H1 (cell line): ENCODE measurements around the gene IL31RA. TPM values are rescaled to one million over a fixed set of nuclear protein-coding genes. Genes with fewer than 3 reads are reported as not detected.

Experiments used
- CTCF ChIA-PET: fragments of 300-600 bp; sonication (Branson Sonifier 250); formaldehyde crosslinking; loops from one replicate; lab custom pipeline; 2021; ENCODE audit not compliant: partially characterized antibody; lab: Charles Lee
- POLR2A ChIA-PET: fragments of 300-600 bp; sonication (Branson Sonifier 250); formaldehyde crosslinking; loops from one replicate; lab custom pipeline; 2021; ENCODE audit warnings: inconsistent platforms; ENCODE audit not compliant: partially characterized antibody; lab: Charles Lee
- DNase-seq, 2 experiments: peaks; one replicate each; pipeline versions ENCODE4 v3.0.0 to v3.0.0-alpha.2; 2010 to 2022; ENCODE audit warnings: low spot score in 2 of 2, low read depth in 1 of 2, mixed read lengths in 1 of 2
- FAIRE-seq: peaks from 2 replicates; lab custom pipeline; 2011; peaks lifted over from hg19 to GRCh38; lab: Jason Lieb, UNC
- H2AFZ ChIP-seq: 2 replicates; pipeline ENCODE4 v1.8.1; 2012; ENCODE audit warnings: low read length, inconsistent platforms
- H2AK5ac ChIP-seq: 2 replicates; pipeline ENCODE4 v1.6.1; 2013; ENCODE audit warnings: low read depth, low read length
- H2BK120ac ChIP-seq: replicated peaks from 2 replicates; pipeline ENCODE3; 2013; ENCODE audit warnings: low read depth, low read length, inconsistent platforms
- H2BK12ac ChIP-seq: 2 replicates; pipeline ENCODE4 v1.6.1; 2013; ENCODE audit warnings: low read depth, low read length
- H2BK15ac ChIP-seq: 2 replicates; pipeline ENCODE4 v1.6.1; 2013; ENCODE audit warnings: low read length
- H2BK20ac ChIP-seq: 2 replicates; pipeline ENCODE4 v1.6.1; 2013; ENCODE audit warnings: low read length
- H2BK5ac ChIP-seq: 2 replicates; pipeline ENCODE4 v1.6.1; 2013; ENCODE audit warnings: low read depth, low read length
- H3K14ac ChIP-seq: 2 replicates; pipeline ENCODE4 v1.6.1; 2013; ENCODE audit warnings: inconsistent platforms; ENCODE audit not compliant: insufficient read length
- H3K18ac ChIP-seq: 2 replicates; pipeline ENCODE4 v1.6.1; 2013; ENCODE audit warnings: low read length; ENCODE audit errors: extremely low read depth
- H3K23ac ChIP-seq: 2 replicates; pipeline ENCODE4 v1.6.1; 2013; ENCODE audit warnings: inconsistent platforms; ENCODE audit not compliant: insufficient read length
- H3K23me2 ChIP-seq: 2 replicates; pipeline ENCODE4 v1.6.1; 2013; ENCODE audit warnings: low read depth, low read length
- H3K27ac ChIP-seq: 2 replicates; pipeline ENCODE4 v1.6.1; 2011; ENCODE audit warnings: low read depth, low read length, inconsistent platforms
- H3K27me3 ChIP-seq, 4 experiments: replicated peaks in 1 of 4; 1 replicate in 1 of 4; 2 replicates in 3 of 4; pipeline versions ENCODE4 v1.6.1 to v1.8.1; 2011 to 2013; ENCODE audit warnings: low read length in 3 of 4, mild to moderate bottlenecking in 3 of 4, inconsistent platforms in 2 of 4, mixed read lengths in 2 of 4, moderate library complexity in 1 of 4; ENCODE audit not compliant: control insufficient read depth in 3 of 4, insufficient read depth in 3 of 4; ENCODE audit errors: extremely low read depth in 1 of 4
- H3K36me3 ChIP-seq, 4 experiments: 2 replicates each; pipeline versions ENCODE4 v1.6.1 to v1.8.1; 2011 to 2013; ENCODE audit warnings: mild to moderate bottlenecking in 4 of 4, low read length in 3 of 4, moderate library complexity in 2 of 4, control low read depth in 1 of 4, inconsistent platforms in 1 of 4; ENCODE audit not compliant: insufficient read depth in 4 of 4, control insufficient read depth in 2 of 4
- H3K4ac ChIP-seq: replicated peaks from 2 replicates; pipeline ENCODE3; 2013; ENCODE audit warnings: low read length, low read depth, mixed read lengths, inconsistent platforms; ENCODE audit not compliant: insufficient read length
- H3K4me1 ChIP-seq, 4 experiments: replicated peaks in 1 of 4; 1 replicate in 1 of 4; 2 replicates in 3 of 4; pipeline versions ENCODE4 v1.6.1 to v1.8.1; 2011 to 2013; ENCODE audit warnings: low read length in 3 of 4, inconsistent platforms in 2 of 4, mixed read lengths in 1 of 4; ENCODE audit not compliant: insufficient read depth in 4 of 4, control insufficient read depth in 3 of 4
- H3K4me2 ChIP-seq, 2 experiments: 2 replicates each; pipeline versions ENCODE4 v1.6.1 to v1.8.1; 2011 to 2013; ENCODE audit warnings: low read depth in 2 of 2, low read length in 2 of 2, control low read depth in 1 of 2, inconsistent platforms in 1 of 2, mild to moderate bottlenecking in 1 of 2; ENCODE audit not compliant: insufficient read depth in 1 of 2
- H3K4me3 ChIP-seq, 4 experiments: fragments of 200-600, 300-600 bp in 1 of 4; sonication (generic), shearing (Covaris generic), sonication (Bioruptor Twin) in 1 of 4; 2 replicates each; pipeline versions ENCODE4 v1.5.1 to v1.8.1; 2011 to 2016; ENCODE audit warnings: low read length in 4 of 4, low read depth in 3 of 4, control low read depth in 2 of 4, inconsistent platforms in 2 of 4, mild to moderate bottlenecking in 2 of 4, mixed read lengths in 1 of 4, moderate library complexity in 1 of 4; ENCODE audit not compliant: insufficient read depth in 2 of 4; ENCODE audit errors: extremely low read depth in 1 of 4
- H3K56ac ChIP-seq: replicated peaks from 2 replicates; pipeline ENCODE3; 2013; ENCODE audit warnings: low read depth, mild to moderate bottlenecking, mixed read lengths, low read length, inconsistent platforms; ENCODE audit not compliant: insufficient read length
- H3K79me1 ChIP-seq: 2 replicates; pipeline ENCODE4 v1.6.1; 2013; ENCODE audit warnings: low read depth, low read length, control low read depth
- H3K79me2 ChIP-seq, 2 experiments: 2 replicates each; pipeline versions ENCODE4 v1.6.1 to v1.8.1; 2012 to 2013; ENCODE audit warnings: low read length in 2 of 2, mild to moderate bottlenecking in 2 of 2, inconsistent platforms in 1 of 2; ENCODE audit not compliant: insufficient read depth in 2 of 2, control insufficient read depth in 1 of 2
- H3K9ac ChIP-seq, 4 experiments: replicated peaks in 1 of 4; 1 replicate in 1 of 4; 2 replicates in 3 of 4; pipeline versions ENCODE4 v1.6.1 to v1.8.1; 2011 to 2013; ENCODE audit warnings: low read depth in 3 of 4, low read length in 3 of 4, control low read depth in 2 of 4, mild to moderate bottlenecking in 2 of 4, moderate library complexity in 2 of 4, inconsistent platforms in 1 of 4; ENCODE audit errors: extremely low read depth in 1 of 4
- H3K9me3 ChIP-seq, 2 experiments: 2 replicates each; pipeline versions ENCODE4 v1.6.1 to v1.8.1; 2012 to 2013; ENCODE audit warnings: mild to moderate bottlenecking in 2 of 2, moderate library complexity in 2 of 2, control low read depth in 1 of 2, inconsistent platforms in 1 of 2, low read depth in 1 of 2, low read length in 1 of 2, mixed read lengths in 1 of 2; ENCODE audit not compliant: insufficient read depth in 2 of 2
- H4K20me1 ChIP-seq, 2 experiments: replicated peaks in 1 of 2; 2 replicates each; pipeline versions ENCODE3 to v1.8.1; 2011 to 2013; ENCODE audit warnings: inconsistent platforms in 2 of 2, low read length in 2 of 2, mild to moderate bottlenecking in 1 of 2; ENCODE audit not compliant: insufficient read depth in 2 of 2, control insufficient read depth in 1 of 2
- H4K5ac ChIP-seq: 2 replicates; pipeline ENCODE4 v1.6.1; 2013; ENCODE audit warnings: low read length, low read depth, mixed read lengths, inconsistent platforms; ENCODE audit not compliant: insufficient read length
- H4K8ac ChIP-seq: 2 replicates; pipeline ENCODE4 v1.8.0; 2013; ENCODE audit warnings: mild to moderate bottlenecking, moderate library complexity, low read length, inconsistent platforms; ENCODE audit not compliant: insufficient read depth; ENCODE audit errors: extremely low read depth
- H4K91ac ChIP-seq: replicated peaks from 2 replicates; pipeline ENCODE3; 2013; ENCODE audit warnings: low read length, mixed read lengths, inconsistent platforms; ENCODE audit not compliant: insufficient read length
- ASH2L ChIP-seq: fragments of 200-600, 300-600 bp; sonication (generic); IDR thresholded peaks from one replicate; pipeline ENCODE4 v1.7.1; 2017; ENCODE audit warnings: low read length
- ATF2 ChIP-seq: IDR thresholded peaks from 2 replicates; pipeline ENCODE4 v1.6.1; 2012; ENCODE audit warnings: low read length, inconsistent platforms
- BRCA1 ChIP-seq: IDR thresholded peaks from 2 replicates; pipeline ENCODE4 v1.6.1; 2012; ENCODE audit warnings: low read depth, low read length, improper control_type of control experiment
- CBX5 ChIP-seq: fragments of 300-800, 300-1000 bp; sonication (generic); IDR thresholded peaks from 2 replicates; pipeline ENCODE4 v1.7.1; 2016; ENCODE audit warnings: antibody characterized with exemption, low read length, low read depth
- CHD2 ChIP-seq: IDR thresholded peaks from 2 replicates; pipeline ENCODE4 v1.6.1; 2012; ENCODE audit warnings: low read length, improper control_type of control experiment
- CREB1 ChIP-seq: IDR thresholded peaks from 2 replicates; pipeline ENCODE4 v1.6.1; 2012; ENCODE audit warnings: inconsistent platforms
- EGR1 ChIP-seq: IDR thresholded peaks from 2 replicates; pipeline ENCODE4 v1.6.1; 2011; ENCODE audit warnings: low read depth, low read length, borderline replicate concordance
- FOSL1 ChIP-seq: IDR thresholded peaks from 2 replicates; pipeline ENCODE4 v1.6.1; 2011; ENCODE audit warnings: mild to moderate bottlenecking, low read depth, low read length, moderate library complexity; ENCODE audit not compliant: insufficient read depth
- KDM1A ChIP-seq: fragments of 200-600, 300-600 bp; sonication (generic); IDR thresholded peaks from 2 replicates; pipeline ENCODE4 v1.7.1; 2016; ENCODE audit warnings: mild to moderate bottlenecking, low read length, borderline replicate concordance
- NANOG ChIP-seq: IDR thresholded peaks from 2 replicates; pipeline ENCODE4 v1.6.1; 2011; ENCODE audit warnings: low read length, low read depth, mild to moderate bottlenecking, inconsistent platforms; ENCODE audit not compliant: insufficient read depth, poor library complexity, severe bottlenecking
- SIRT6 ChIP-seq: IDR thresholded peaks from one replicate; pipeline ENCODE4 v1.7.1; 2012; ENCODE audit warnings: low read length, inconsistent platforms
- SP1 ChIP-seq: IDR thresholded peaks from 2 replicates; pipeline ENCODE4 v1.6.1; 2011; ENCODE audit warnings: low read depth, low read length
- TCF12 ChIP-seq: IDR thresholded peaks from 2 replicates; pipeline ENCODE4 v1.6.1; 2011; ENCODE audit warnings: low read depth, mild to moderate bottlenecking, low read length
- ZNF274 ChIP-seq: IDR thresholded peaks from 2 replicates; pipeline ENCODE4 v1.7.0; 2012; ENCODE audit warnings: low read length, borderline replicate concordance; ENCODE audit errors: extremely low read depth
- WGBS, 2 experiments: shearing (Covaris generic) in 1 of 2; methylation state at CpG; one replicate each; pipeline versions ENCODE4 v1.1.6 to v1.1.7; 2013 to 2015; ENCODE audit warnings: low lambda C conversion rate in 2 of 2, mixed read lengths in 2 of 2, inconsistent platforms in 1 of 2, low coverage in 1 of 2, missing lambda C conversion rate in 1 of 2; ENCODE audit not compliant: insufficient replicate concordance in 2 of 2, insufficient coverage in 1 of 2, insufficient read length in 1 of 2; ENCODE audit errors: extremely low coverage in 1 of 2, missing lambda C conversion rate in 1 of 2; 5-methylcytosine and 5-hydroxymethylcytosine counted together
- polyA plus RNA-seq, 7 experiments: library from polyadenylated mRNA; depleted of rRNA in 3 of 7; stranded (reverse) in 5 of 7; unstranded in 2 of 7; fragments of >200 nt in 5 of 7; fragments of 200-250 nt in 2 of 7; gene quantifications; 1 replicate in 5 of 7; 2 replicates in 1 of 7; 4 replicates in 1 of 7; pipeline versions ENCODE4 v1.2.1 to v1.2.3, GENCODE V29; 2011 to 2013; ENCODE audit warnings: missing spikeins in 2 of 7, mixed read lengths in 2 of 7
- total RNA-seq: library from RNA; stranded (reverse); fragmentation: NEBNext Ultra II Directional; extraction: Animal tissue kit (Norgen Biotek cat#: 25700); gene quantifications from 2 replicates; pipeline ENCODE4 v1.2.1, GENCODE V29; 2021
- TF ChIP-seq, protein P1 (sequence below): IDR thresholded peaks from 2 replicates; pipeline ENCODE4 v1.6.1; 2012; ENCODE audit warnings: inconsistent platforms

Gene IL31RA
- total and polyA plus RNA-seq, 2 of the 8 experiments (the other 6 are each of a cell fraction or from before 2014, with no cell fraction given), result not detected

DNA sequence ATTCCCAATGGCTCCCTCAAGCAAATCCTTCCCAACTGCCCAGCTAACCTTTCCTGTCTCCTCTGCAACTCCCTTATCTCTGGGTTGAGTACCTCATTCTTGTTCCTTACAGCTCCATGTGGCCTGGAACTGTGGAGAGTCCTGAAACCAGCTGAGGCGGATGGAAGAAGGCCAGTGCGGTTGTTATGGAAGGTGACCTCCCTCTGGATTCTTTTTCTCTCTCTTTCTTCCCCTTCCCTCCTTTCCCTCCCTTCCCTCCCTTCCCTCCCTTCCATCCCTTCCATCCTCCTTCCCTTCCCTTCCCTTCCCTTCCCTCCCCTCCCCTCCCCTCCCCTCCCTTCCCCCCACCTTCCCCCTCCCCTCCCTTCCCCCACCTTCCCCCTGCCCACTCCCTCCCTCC is 45.1 kb downstream of the IL31RA start:
- Histone ChIP-seq H3K4me2 (no peak overlapping the region), H3K27me3 (no peaks in the 10 kb centered on the region), H3K23me2 (no peaks in the 10 kb centered on the region), H4K20me1 (no peaks in the 10 kb centered on the region), H3K4me3 (no peak overlapping the region), H2BK12ac (no peak overlapping the region), H3K23ac (no peak overlapping the region), H3K9ac (no peak overlapping the region), H3K79me1 (no peaks in the 10 kb centered on the region), H2BK5ac (no peak overlapping the region; the same call in 1 of the 2 replicates), H2BK20ac (no peak overlapping the region), H2BK120ac (no peak overlapping the region), H2BK15ac (no peak overlapping the region), H3K79me2 (no peaks in the 10 kb centered on the region), H3K18ac (no peak overlapping the region), H3K36me3 (no peaks in the 10 kb centered on the region), H3K56ac (no peak overlapping the region), H4K8ac (no peak overlapping the region), H2AFZ (no peak overlapping the region), H2AK5ac (no peak overlapping the region), H3K4me1 (no peaks in the 10 kb centered on the region), H3K27ac (no peak overlapping the region), H4K91ac (no peak overlapping the region), H4K5ac (no peak overlapping the region), H3K9me3 (no peaks in the 10 kb centered on the region), H3K14ac (no peak overlapping the region), H3K4ac (no peak overlapping the region)
- WGBS, 2 experiments, result 67% methylated on average over 1 of the region's 2 CpGs; no CpG with 5 or more reads in 1 of the 2 experiments
- ChIA-PET POLR2A (no interaction called here), CTCF (no interaction called here)
- no peak for FAIRE-seq
- DNase-seq, result no peak
- TF ChIP-seq TCF12 (no peak), EGR1 (no peak), ZNF274 (no peak), SP1 (no peak), CREB1 (no peak), SIRT6 (no peak), BRCA1 (no peak), NANOG (no peak), CHD2 (no peak), ATF2 (no peak), CBX5 (no peak), FOSL1 (no peak), ASH2L (no peak), KDM1A (no peak)
- TF ChIP-seq, protein P1, sequence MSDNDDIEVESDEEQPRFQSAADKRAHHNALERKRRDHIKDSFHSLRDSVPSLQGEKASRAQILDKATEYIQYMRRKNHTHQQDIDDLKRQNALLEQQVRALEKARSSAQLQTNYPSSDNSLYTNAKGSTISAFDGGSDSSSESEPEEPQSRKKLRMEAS, result no peak
